ENCODE data around the gene AXIN2. TPM values are rescaled to one million over a fixed set of nuclear protein-coding genes. Genes with fewer than 3 reads are reported as not detected.

The AXIN2 gene, protein sequence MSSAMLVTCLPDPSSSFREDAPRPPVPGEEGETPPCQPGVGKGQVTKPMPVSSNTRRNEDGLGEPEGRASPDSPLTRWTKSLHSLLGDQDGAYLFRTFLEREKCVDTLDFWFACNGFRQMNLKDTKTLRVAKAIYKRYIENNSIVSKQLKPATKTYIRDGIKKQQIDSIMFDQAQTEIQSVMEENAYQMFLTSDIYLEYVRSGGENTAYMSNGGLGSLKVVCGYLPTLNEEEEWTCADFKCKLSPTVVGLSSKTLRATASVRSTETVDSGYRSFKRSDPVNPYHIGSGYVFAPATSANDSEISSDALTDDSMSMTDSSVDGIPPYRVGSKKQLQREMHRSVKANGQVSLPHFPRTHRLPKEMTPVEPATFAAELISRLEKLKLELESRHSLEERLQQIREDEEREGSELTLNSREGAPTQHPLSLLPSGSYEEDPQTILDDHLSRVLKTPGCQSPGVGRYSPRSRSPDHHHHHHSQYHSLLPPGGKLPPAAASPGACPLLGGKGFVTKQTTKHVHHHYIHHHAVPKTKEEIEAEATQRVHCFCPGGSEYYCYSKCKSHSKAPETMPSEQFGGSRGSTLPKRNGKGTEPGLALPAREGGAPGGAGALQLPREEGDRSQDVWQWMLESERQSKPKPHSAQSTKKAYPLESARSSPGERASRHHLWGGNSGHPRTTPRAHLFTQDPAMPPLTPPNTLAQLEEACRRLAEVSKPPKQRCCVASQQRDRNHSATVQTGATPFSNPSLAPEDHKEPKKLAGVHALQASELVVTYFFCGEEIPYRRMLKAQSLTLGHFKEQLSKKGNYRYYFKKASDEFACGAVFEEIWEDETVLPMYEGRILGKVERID
- polyA plus RNA-seq (2013, experiment 1 of 2): 30.5 TPM
- 35.8 TPM for polyA plus RNA-seq (2013, experiment 2 of 2)

DNA sequence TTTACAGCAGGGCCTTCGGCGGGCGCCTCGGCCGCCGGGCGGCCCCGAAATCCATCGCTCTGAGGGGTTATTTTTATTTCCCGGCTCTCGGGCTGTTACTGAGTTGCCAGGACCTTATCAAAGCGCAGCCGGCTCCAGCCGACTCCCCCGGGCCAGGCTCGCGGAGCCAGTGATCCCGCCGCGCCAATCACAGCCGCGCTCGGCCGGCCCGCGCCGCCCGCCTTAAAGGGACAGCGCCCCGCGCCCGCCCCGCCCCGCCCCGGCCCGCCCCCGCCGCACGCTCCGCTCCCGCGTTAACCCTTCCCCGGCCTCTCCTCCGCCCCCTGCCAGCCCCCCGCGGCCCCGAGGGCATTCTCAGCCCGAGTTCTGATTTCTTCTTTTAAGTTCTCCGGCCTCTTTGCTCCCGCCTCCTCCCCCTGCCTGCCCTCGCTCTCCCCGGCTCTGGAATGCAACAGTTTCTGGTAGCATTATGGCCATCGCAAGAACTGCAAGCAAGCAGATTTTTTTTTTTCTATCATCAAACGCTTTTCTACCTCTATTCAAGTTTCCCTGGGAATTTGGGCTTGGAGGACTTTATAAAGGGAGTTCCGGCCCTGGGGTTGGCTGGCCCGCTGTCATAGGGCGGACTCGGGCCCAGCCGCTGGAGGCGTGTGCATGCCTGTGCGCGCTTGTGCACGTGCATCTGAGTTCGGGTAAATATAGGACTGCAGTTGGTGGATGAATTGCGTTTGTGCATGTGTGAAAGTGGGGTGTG is at the start of gene AXIN2:
Gene AXIN2, minus strand, starts transcription at position 197 of the 754 bp plus-strand sequence. CDS start 3,028 bp downstream, outside the sequence.
- peaks cover 17% of the 10 kb centered on the region for H3K36me3 ChIP-seq (ENCODE audit: insufficient read depth, low read length)
- 2% methylated on average over 56 of the region's 65 CpGs for WGBS
- H3K27ac ChIP-seq (ENCODE audit: low read depth, low read length): peak within 1 kb of the TSS; percentile 98
- H3K27me3 ChIP-seq (ENCODE audit: insufficient read depth, low read length): no peaks in the 10 kb centered on the region
- peak within 1 kb of the TSS; percentile 82 for H3K9ac ChIP-seq (ENCODE audit: low read depth, low read length)
- peak within 1 kb of the TSS; percentile 82 for H3K4me3 ChIP-seq (ENCODE audit: low read length)
- no peaks in the 10 kb centered on the region for H3K9me3 ChIP-seq (ENCODE audit: insufficient read depth, low read depth, low read length)
- peaks cover 29% of the 10 kb centered on the region for H3K4me1 ChIP-seq (ENCODE audit: insufficient read depth, low read length)

DNA sequence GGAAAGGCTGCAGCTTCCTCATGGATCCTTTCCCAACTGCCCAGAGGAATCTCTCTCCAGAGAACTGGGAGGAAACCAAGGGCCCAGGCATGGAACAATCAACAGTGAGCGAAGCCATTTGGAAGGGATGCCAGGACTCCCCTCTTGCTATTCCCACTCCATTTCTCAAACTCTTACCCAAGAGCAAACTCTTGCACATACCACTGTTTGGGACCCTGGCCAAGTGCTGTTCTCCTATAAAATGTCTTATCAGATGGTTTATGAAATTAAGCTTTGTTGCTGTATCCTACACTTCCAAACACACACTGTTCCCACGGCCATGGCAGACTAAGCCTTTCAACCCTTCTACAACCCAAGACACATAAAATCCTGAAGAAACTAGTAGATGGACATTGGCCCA is 48.3 kb upstream of the AXIN2 start:
- Histone ChIP-seq H3K9ac (ENCODE audit: low read depth, low read length) (no peak overlapping the region), H3K9me3 (ENCODE audit: insufficient read depth, low read depth, low read length) (no peaks in the 10 kb centered on the region), H3K27me3 (ENCODE audit: insufficient read depth, low read length) (no peaks in the 10 kb centered on the region), H3K4me3 (ENCODE audit: low read length) (no peak overlapping the region), H3K27ac (ENCODE audit: low read depth, low read length) (no peak overlapping the region), H3K4me1 (ENCODE audit: insufficient read depth, low read length) (no peaks in the 10 kb centered on the region), H3K36me3 (ENCODE audit: insufficient read depth, low read length) (no peaks in the 10 kb centered on the region)
- 97% methylated on average over 2 of the region's 2 CpGs for WGBS

DNA sequence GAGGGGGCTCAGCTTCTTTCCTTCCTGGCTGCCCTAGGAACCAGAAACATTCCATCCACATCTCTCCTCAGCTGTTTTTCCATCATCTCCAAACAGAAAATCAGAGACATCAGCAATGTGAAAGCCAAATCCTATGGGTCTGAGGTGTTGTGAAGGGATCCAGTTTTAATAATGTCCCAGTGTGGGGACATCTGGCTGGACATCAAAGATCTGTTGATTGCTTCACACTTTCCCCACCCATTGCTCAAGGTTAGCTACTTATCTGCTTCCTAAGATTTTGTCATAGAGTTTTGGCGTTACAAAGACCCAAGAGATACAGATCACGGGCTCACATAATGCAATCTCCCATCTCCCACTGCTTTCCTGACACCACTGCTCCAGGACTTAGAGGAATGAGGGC is 47.8 kb upstream of the AXIN2 start:
- Histone ChIP-seq H3K27me3 (ENCODE audit: insufficient read depth, low read length) (no peaks in the 10 kb centered on the region), H3K27ac (ENCODE audit: low read depth, low read length) (no peak overlapping the region), H3K9me3 (ENCODE audit: insufficient read depth, low read depth, low read length) (no peaks in the 10 kb centered on the region), H3K36me3 (ENCODE audit: insufficient read depth, low read length) (no peaks in the 10 kb centered on the region), H3K4me1 (ENCODE audit: insufficient read depth, low read length) (no peaks in the 10 kb centered on the region), H3K9ac (ENCODE audit: low read depth, low read length) (no peak overlapping the region), H3K4me3 (ENCODE audit: low read length) (no peak overlapping the region)
- 86% methylated on average over 2 of the region's 2 CpGs for WGBS

DNA sequence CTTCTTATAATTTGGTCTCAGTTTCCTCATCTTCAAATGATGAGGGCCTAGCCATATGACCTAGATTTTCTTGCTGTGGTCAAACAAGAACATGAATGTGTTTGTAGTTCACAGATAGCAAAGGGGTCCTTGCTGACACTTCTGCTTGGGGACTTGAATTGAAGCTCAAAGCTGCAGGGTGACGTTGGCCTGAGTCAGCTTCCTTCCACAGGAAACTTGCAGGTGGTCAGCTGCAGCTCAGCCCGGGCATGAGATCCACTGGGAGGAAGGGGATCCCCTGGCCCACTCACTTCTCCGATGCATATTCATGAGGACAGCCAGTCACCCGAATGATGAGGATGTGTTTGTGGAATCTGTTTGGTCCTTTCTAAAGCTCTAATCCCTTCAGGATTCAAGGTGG is 42.6 kb upstream of the AXIN2 start:
- Histone ChIP-seq H3K36me3 (ENCODE audit: insufficient read depth, low read length) (no peaks in the 10 kb centered on the region), H3K4me3 (ENCODE audit: low read length) (no peak overlapping the region), H3K27ac (ENCODE audit: low read depth, low read length) (no peak overlapping the region), H3K9me3 (ENCODE audit: insufficient read depth, low read depth, low read length) (no peaks in the 10 kb centered on the region), H3K27me3 (ENCODE audit: insufficient read depth, low read length) (no peaks in the 10 kb centered on the region), H3K9ac (ENCODE audit: low read depth, low read length) (no peak overlapping the region), H3K4me1 (ENCODE audit: insufficient read depth, low read length) (peaks cover 6% of the 10 kb centered on the region; the same call in 1 of the 2 replicates)
- WGBS: 67% methylated on average over 4 of the region's 4 CpGs

DNA sequence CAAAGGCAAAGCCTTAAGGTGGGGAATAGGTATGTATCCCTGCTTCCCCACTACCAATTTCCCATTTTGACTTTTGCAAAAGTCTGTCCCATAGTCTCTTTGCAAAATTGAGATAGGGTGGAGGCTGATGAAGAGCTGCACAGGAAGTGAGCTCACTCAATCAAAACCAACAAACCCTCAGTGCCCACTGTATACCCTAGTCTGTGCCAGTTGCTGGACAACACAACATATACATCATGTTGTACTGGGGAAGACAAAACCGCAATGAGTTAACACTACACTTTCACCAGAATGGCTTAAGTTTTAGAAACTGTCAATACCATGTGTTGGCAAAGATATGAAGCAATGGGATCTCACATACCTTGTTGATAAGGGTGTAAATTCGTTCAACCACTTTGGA is 40.4 kb upstream of the AXIN2 start:
- peaks cover 6% of the 10 kb centered on the region; the same call in 1 of the 2 replicates for H3K4me1 ChIP-seq (ENCODE audit: insufficient read depth, low read length)
- H3K36me3 ChIP-seq (ENCODE audit: insufficient read depth, low read length): no peaks in the 10 kb centered on the region
- H3K4me3 ChIP-seq (ENCODE audit: low read length): no peak overlapping the region
- H3K9ac ChIP-seq (ENCODE audit: low read depth, low read length): no peak overlapping the region
- H3K27ac ChIP-seq (ENCODE audit: low read depth, low read length): no peak overlapping the region
- WGBS: 89% methylated on average over 2 of the region's 2 CpGs
- no peaks in the 10 kb centered on the region for H3K27me3 ChIP-seq (ENCODE audit: insufficient read depth, low read length)
- H3K9me3 ChIP-seq (ENCODE audit: insufficient read depth, low read depth, low read length): no peaks in the 10 kb centered on the region

DNA sequence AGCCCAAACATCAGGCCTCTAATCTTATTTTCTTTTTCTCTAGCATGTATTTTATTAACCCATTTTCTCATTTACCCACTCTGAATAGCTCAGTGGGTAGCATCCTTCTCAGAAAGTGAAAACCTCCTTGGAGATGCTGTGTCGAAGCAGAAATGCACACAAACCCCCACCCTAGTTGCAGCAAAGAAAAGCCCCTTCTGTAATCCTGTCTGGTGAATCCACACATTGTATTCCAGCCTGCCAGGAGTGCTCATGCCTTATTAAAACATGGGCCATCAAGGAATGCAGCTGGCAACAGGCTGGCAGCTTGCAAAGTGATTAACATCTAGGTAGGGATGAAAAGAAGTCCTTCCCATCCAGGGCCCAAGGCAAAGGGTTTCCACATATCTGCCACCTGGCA is 39.7 kb upstream of the AXIN2 start:
- WGBS: 89% methylated on average over 1 of the region's 1 CpG
- H3K4me3 ChIP-seq (ENCODE audit: low read length): no peak overlapping the region

DNA sequence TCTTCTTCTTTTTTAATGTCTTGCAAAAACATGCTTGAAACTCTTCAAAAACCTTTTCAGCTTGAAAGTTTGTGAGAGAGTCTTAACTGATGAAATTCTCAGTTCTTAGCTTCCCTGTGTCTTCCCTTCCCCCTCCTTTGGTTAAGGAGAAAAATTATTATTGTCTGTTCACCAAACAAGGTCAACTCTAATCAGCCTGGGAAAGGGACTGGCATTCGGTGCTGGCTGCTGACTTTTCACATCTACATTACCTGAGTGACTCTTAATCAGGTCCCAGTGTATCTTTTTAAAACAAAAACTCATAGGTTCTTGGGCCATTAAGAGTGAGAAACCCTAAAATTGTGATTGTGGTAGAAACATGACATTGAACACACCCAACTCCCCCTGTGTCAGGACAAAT is 39.1 kb upstream of the AXIN2 start:
- Histone ChIP-seq H3K4me3 (ENCODE audit: low read length) (no peak overlapping the region), H3K9me3 (ENCODE audit: insufficient read depth, low read depth, low read length) (no peaks in the 10 kb centered on the region), H3K27ac (ENCODE audit: low read depth, low read length) (no peak overlapping the region), H3K9ac (ENCODE audit: low read depth, low read length) (no peak overlapping the region), H3K27me3 (ENCODE audit: insufficient read depth, low read length) (no peaks in the 10 kb centered on the region), H3K36me3 (ENCODE audit: insufficient read depth, low read length) (no peaks in the 10 kb centered on the region), H3K4me1 (ENCODE audit: insufficient read depth, low read length) (peaks cover 6% of the 10 kb centered on the region; the same call in 1 of the 2 replicates)
- 59% methylated on average over 1 of the region's 1 CpG for WGBS

More for the DNA sequence above, 39.7 kb upstream of the AXIN2 start:
- Histone ChIP-seq H3K9ac (ENCODE audit: low read depth, low read length) (no peak overlapping the region), H3K27me3 (ENCODE audit: insufficient read depth, low read length) (no peaks in the 10 kb centered on the region), H3K9me3 (ENCODE audit: insufficient read depth, low read depth, low read length) (no peaks in the 10 kb centered on the region), H3K27ac (ENCODE audit: low read depth, low read length) (no peak overlapping the region), H3K36me3 (ENCODE audit: insufficient read depth, low read length) (no peaks in the 10 kb centered on the region), H3K4me1 (ENCODE audit: insufficient read depth, low read length) (peaks cover 6% of the 10 kb centered on the region; the same call in 1 of the 2 replicates)

DNA sequence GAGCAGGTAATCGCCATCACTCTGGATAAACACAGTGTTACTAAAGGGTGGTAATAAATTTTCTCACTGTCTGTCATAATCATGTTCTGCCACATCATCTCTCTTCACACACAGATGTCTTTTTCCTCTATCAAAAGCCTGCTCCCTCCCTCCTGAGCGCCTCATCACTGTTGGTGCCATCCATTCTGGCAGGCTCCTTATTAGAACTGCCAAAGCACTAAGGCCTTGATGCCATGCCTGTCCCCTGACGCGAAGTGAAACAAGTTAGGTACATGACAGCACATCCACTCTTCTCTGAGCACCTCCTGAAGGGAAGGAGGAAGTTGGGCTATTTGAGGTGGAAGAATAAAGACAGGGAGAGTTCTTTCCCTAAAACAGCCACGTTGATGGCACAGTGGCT is 38.2 kb upstream of the AXIN2 start:
- 74% methylated on average over 5 of the region's 5 CpGs for WGBS
- Histone ChIP-seq H3K9ac (ENCODE audit: low read depth, low read length) (no peak overlapping the region), H3K36me3 (ENCODE audit: insufficient read depth, low read length) (no peaks in the 10 kb centered on the region), H3K4me3 (ENCODE audit: low read length) (no peak overlapping the region), H3K4me1 (ENCODE audit: insufficient read depth, low read length) (peaks cover 10% of the 10 kb centered on the region), H3K27ac (ENCODE audit: low read depth, low read length) (no peak overlapping the region), H3K9me3 (ENCODE audit: insufficient read depth, low read depth, low read length) (no peaks in the 10 kb centered on the region), H3K27me3 (ENCODE audit: insufficient read depth, low read length) (no peaks in the 10 kb centered on the region)

DNA sequence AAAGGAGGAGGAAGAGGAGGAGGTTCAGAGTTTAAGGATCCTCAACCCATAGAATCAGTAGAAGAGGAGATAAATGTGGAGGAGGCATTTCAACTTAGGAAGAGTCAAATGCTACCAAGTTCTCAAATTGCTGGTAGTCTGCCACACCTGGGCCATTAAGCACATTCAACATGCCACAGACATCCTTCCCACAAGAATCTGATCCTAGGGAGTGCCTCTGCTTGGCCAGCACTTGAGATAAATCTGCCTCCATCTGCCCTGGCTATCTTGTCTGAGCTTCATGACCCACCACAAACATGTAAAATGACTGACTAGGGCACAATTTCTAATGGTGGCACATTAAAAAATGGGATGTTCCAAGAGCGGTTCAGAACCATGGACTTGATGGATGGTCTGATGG is 37.3 kb upstream of the AXIN2 start:
- Histone ChIP-seq H3K4me1 (ENCODE audit: insufficient read depth, low read length) (peaks cover 19% of the 10 kb centered on the region), H3K36me3 (ENCODE audit: insufficient read depth, low read length) (no peaks in the 10 kb centered on the region), H3K9me3 (ENCODE audit: insufficient read depth, low read depth, low read length) (no peaks in the 10 kb centered on the region), H3K27me3 (ENCODE audit: insufficient read depth, low read length) (no peaks in the 10 kb centered on the region), H3K4me3 (ENCODE audit: low read length) (no peak overlapping the region), H3K27ac (ENCODE audit: low read depth, low read length) (no peak overlapping the region), H3K9ac (ENCODE audit: low read depth, low read length) (no peak overlapping the region)
- WGBS: 100% methylated on average over 1 of the region's 1 CpG

DNA sequence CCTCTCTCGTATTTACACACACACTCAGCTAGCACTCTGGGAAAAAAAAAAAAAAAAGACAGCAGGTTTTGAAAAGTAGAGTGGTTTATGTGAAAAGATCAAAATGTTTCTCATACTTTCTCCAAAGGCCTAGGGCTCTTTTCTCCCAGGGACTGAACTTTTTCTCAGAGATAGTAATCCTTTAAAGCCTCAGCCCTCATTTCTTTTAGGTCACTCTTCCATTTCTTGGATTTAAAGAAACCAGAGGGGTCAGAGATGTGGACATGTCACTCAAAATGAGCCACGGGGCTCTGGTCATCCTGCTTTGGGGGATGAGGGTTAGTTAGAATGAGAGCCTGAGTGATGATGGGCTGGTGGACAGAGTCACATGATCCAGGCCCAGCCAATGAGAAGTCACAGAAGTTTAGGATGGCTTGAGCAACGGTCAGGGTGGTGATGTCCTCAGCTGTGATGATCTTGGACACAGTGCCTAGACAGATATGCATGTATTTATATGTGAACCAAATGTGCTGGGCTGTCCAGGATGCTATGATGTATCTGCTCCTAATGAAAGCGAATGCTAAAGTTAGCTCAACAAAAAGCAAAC is 33.7 kb upstream of the AXIN2 start:
- Histone ChIP-seq H3K36me3 (ENCODE audit: insufficient read depth, low read length) (no peaks in the 10 kb centered on the region), H3K9ac (ENCODE audit: low read depth, low read length) (no peak overlapping the region), H3K27ac (ENCODE audit: low read depth, low read length) (no peak overlapping the region; the same call in 1 of the 2 replicates), H3K4me1 (ENCODE audit: insufficient read depth, low read length) (peaks cover 32% of the 10 kb centered on the region), H3K4me3 (ENCODE audit: low read length) (no peak overlapping the region), H3K27me3 (ENCODE audit: insufficient read depth, low read length) (no peaks in the 10 kb centered on the region), H3K9me3 (ENCODE audit: insufficient read depth, low read depth, low read length) (no peaks in the 10 kb centered on the region)
- 82% methylated on average over 3 of the region's 4 CpGs for WGBS

All from HUES64 (cell line).